ENCODE data around the gene ZNF280D.

Gene ZNF280D

DNA sequence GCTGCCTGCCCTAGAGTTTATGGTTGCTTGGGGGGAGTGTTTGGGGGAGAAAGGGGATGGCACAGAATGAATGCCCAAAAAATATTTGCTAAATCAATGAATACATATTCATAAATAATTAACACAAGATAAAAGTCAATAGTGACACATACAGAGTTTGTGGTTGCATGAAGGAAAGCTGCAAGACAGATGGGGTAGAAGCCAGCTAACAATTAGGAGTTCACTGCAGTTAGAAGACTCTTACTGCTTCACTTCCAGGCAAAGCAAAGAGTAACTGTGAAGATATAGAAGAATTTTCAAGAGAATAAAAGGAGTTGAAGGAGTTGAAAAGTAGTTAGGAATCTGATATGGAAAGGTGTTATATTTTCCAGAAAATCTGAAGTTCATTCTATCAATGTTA is 72.4 kb downstream of the ZNF280D start:
- no peak for DNase-seq
- no peaks in the 10 kb centered on the region for H3K27me3 ChIP-seq (ENCODE audit: insufficient read depth, low read length, poor library complexity)
- H3K9ac ChIP-seq (ENCODE audit: low read depth, low read length): peak overlapping the region; percentile 56
- H3K27ac ChIP-seq (ENCODE audit: low read length): peak overlapping the region; percentile 97
- no peak overlapping the region for H3K4me3 ChIP-seq (ENCODE audit: low read depth in 1 of 2, low read length in 2 of 2)
- no peak for TF ChIP-seq EZH2 (IDR thresholded peaks at IDR 0.05; ENCODE audit: borderline replicate concordance, low read depth, low read length, severe bottlenecking)
- TF ChIP-seq, protein P1, sequence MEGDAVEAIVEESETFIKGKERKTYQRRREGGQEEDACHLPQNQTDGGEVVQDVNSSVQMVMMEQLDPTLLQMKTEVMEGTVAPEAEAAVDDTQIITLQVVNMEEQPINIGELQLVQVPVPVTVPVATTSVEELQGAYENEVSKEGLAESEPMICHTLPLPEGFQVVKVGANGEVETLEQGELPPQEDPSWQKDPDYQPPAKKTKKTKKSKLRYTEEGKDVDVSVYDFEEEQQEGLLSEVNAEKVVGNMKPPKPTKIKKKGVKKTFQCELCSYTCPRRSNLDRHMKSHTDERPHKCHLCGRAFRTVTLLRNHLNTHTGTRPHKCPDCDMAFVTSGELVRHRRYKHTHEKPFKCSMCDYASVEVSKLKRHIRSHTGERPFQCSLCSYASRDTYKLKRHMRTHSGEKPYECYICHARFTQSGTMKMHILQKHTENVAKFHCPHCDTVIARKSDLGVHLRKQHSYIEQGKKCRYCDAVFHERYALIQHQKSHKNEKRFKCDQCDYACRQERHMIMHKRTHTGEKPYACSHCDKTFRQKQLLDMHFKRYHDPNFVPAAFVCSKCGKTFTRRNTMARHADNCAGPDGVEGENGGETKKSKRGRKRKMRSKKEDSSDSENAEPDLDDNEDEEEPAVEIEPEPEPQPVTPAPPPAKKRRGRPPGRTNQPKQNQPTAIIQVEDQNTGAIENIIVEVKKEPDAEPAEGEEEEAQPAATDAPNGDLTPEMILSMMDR (IDR thresholded peaks at IDR 0.05; ENCODE audit: borderline replicate concordance, extremely low read depth, low read length, poor library complexity, severe bottlenecking): no peak
- no peaks in the 10 kb centered on the region for H4K20me1 ChIP-seq (ENCODE audit: insufficient read depth, low read length)
- H3K79me2 ChIP-seq (ENCODE audit: insufficient read depth, low read length): no peaks in the 10 kb centered on the region
- peaks cover 62% of the 10 kb centered on the region for H3K4me1 ChIP-seq (ENCODE audit: insufficient read depth, low read length)
- H2AFZ ChIP-seq (ENCODE audit: low read depth, low read length): peak overlapping the region; percentile 45
- H3K4me2 ChIP-seq (ENCODE audit: insufficient read depth, low read length): no peak overlapping the region
- H3K9me3 ChIP-seq (ENCODE audit: insufficient read depth, low read length, severe bottlenecking): no peaks in the 10 kb centered on the region
- peaks cover 35% of the 10 kb centered on the region for H3K36me3 ChIP-seq (ENCODE audit: insufficient read depth, low read length)
- peak; percentile 64 for ATAC-seq (ENCODE audit: insufficient read depth, low read depth)

DNA sequence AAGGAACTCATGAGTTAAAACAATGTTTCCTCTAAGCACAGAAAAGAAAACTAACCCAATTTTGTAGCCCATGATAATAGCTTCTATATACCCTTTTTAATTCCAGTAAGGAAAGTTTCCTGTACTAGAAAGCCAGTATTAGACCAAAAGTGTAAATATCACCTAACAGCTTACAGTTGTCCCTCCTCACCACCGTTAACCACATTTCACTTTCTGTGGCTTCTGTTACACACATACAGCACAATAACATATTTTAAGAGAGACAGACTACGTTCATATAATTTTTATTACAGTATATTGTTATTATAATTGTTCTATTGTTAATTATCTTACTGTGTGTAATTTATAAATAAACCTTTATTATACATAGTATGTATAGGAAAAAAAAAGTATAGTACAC is 74.1 kb downstream of the ZNF280D start:
- H3K4me2 ChIP-seq (ENCODE audit: insufficient read depth, low read length): peak overlapping the region; percentile 57
- H3K27me3 ChIP-seq (ENCODE audit: insufficient read depth, low read length, poor library complexity): no peaks in the 10 kb centered on the region
- peak overlapping the region; percentile 97 for H3K27ac ChIP-seq (ENCODE audit: low read length)
- no peaks in the 10 kb centered on the region for H3K79me2 ChIP-seq (ENCODE audit: insufficient read depth, low read length)
- peaks cover 19% of the 10 kb centered on the region; the same call in 1 of the 2 replicates for H3K36me3 ChIP-seq (ENCODE audit: insufficient read depth, low read length)
- H3K4me3 ChIP-seq (ENCODE audit: low read depth in 1 of 2, low read length in 2 of 2): no peak overlapping the region; a peak in 1 of 4 replicates
- peak; percentile 87 for ATAC-seq (ENCODE audit: insufficient read depth, low read depth)
- H4K20me1 ChIP-seq (ENCODE audit: insufficient read depth, low read length): no peaks in the 10 kb centered on the region
- H3K9me3 ChIP-seq (ENCODE audit: insufficient read depth, low read length, severe bottlenecking): no peaks in the 10 kb centered on the region
- H3K9ac ChIP-seq (ENCODE audit: low read depth, low read length): peak overlapping the region; percentile 56
- H2AFZ ChIP-seq (ENCODE audit: low read depth, low read length): peak overlapping the region; percentile 42; the same call in 1 of the 2 replicates
- peaks cover 66% of the 10 kb centered on the region for H3K4me1 ChIP-seq (ENCODE audit: insufficient read depth, low read length)
- TF ChIP-seq, protein P1 (IDR thresholded peaks at IDR 0.05; ENCODE audit: borderline replicate concordance, extremely low read depth, low read length, poor library complexity, severe bottlenecking): no peak
- no peak for TF ChIP-seq EZH2 (IDR thresholded peaks at IDR 0.05; ENCODE audit: borderline replicate concordance, low read depth, low read length, severe bottlenecking)
- peak; percentile 41 for DNase-seq

DNA sequence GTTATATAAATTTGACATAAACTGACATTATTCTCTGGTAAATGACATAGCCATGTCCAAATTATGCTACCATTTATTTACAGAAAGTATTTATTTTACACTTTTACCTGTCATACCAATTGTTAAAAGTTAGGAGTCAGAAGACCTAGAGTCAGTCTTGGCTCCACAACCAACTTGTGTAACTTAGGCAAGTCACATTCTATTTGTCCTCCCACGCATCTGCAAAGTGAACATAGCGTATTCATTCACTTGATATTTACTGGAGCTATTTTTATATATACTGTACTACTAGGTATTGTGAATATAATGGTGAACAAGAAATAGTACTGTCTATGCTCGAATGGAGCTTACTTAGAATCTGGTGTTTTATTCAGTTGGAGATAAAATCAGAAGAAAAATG is 78.7 kb downstream of the ZNF280D start:
- no peak for DNase-seq
- Histone ChIP-seq H3K36me3 (ENCODE audit: insufficient read depth, low read length) (peaks cover 18% of the 10 kb centered on the region; the same call in 1 of the 2 replicates), H3K4me3 (ENCODE audit: low read depth in 1 of 2, low read length in 2 of 2) (no peak overlapping the region), H3K4me1 (ENCODE audit: insufficient read depth, low read length) (peaks cover 44% of the 10 kb centered on the region), H3K9ac (ENCODE audit: low read depth, low read length) (no peak overlapping the region), H3K27me3 (ENCODE audit: insufficient read depth, low read length, poor library complexity) (no peaks in the 10 kb centered on the region), H3K27ac (ENCODE audit: low read length) (peak overlapping the region; percentile 18; the same call in 1 of the 2 replicates), H2AFZ (ENCODE audit: low read depth, low read length) (no peak overlapping the region), H3K79me2 (ENCODE audit: insufficient read depth, low read length) (no peaks in the 10 kb centered on the region), H3K9me3 (ENCODE audit: insufficient read depth, low read length, severe bottlenecking) (no peaks in the 10 kb centered on the region), H4K20me1 (ENCODE audit: insufficient read depth, low read length) (no peaks in the 10 kb centered on the region), H3K4me2 (ENCODE audit: insufficient read depth, low read length) (no peak overlapping the region)
- no peak for ATAC-seq (ENCODE audit: insufficient read depth, low read depth)
- TF ChIP-seq EZH2 (IDR thresholded peaks at IDR 0.05; ENCODE audit: borderline replicate concordance, low read depth, low read length, severe bottlenecking): no peak
- TF ChIP-seq, protein P1 (IDR thresholded peaks at IDR 0.05; ENCODE audit: borderline replicate concordance, extremely low read depth, low read length, poor library complexity, severe bottlenecking): no peak

All from DND-41 (cell line).